IMR-90 (cell line): Measurements from ENCODE around the gene HSD17B14. TPM values are rescaled to one million over a fixed set of nuclear protein-coding genes. Genes with fewer than 3 reads are reported as not detected.

Experiments used
- ATAC-seq: fragments of 200-7000 bp; cut with Tn5 transposase; 2 replicates; pipeline ENCODE4 v1.9.1; 2020; ENCODE audit warnings: low read depth, mild to moderate bottlenecking, moderate library complexity
- BruUV-seq: library from RNA; stranded (reverse); fragments of 400-500 nt; replicated peaks from 2 replicates; lab custom pipeline; 2021; lab: Mats Ljungman, UMichigan
- CTCF ChIA-PET: fragments of 300-600 bp; formaldehyde crosslinking; extraction: SDS; loops from one replicate; lab custom pipeline; 2021; ENCODE audit warnings: antibody characterized with exemption; lab: Yijun Ruan, JAX
- POLR2A ChIA-PET: fragments of 300-600 bp; sonication (Branson Sonifier 250); formaldehyde crosslinking; loops from one replicate; lab custom pipeline; 2022; ENCODE audit warnings: antibody characterized with exemption; ENCODE audit not compliant: unreplicated experiment; lab: Charles Lee
- DNase-seq: peaks from one replicate; pipeline ENCODE4 v3.0.0; 2013
- H2AFZ ChIP-seq: replicated peaks from 2 replicates; pipeline ENCODE3; 2013; ENCODE audit warnings: low read length, mild to moderate bottlenecking; ENCODE audit not compliant: poor library complexity
- H2AK5ac ChIP-seq: 2 replicates; pipeline ENCODE4 v1.6.1; 2013; ENCODE audit warnings: low read depth, low read length, inconsistent platforms
- H2AK9ac ChIP-seq: replicated peaks from 2 replicates; pipeline ENCODE3; 2013; ENCODE audit warnings: mild to moderate bottlenecking, low read depth, low read length, moderate library complexity; ENCODE audit not compliant: poor library complexity
- H2BK120ac ChIP-seq: 2 replicates; pipeline ENCODE4 v1.6.1; 2013; ENCODE audit warnings: low read depth, low read length, inconsistent platforms
- H2BK15ac ChIP-seq: 3 replicates; pipeline ENCODE4 v1.6.1; 2013; ENCODE audit warnings: low read depth, low read length, inconsistent platforms
- H2BK20ac ChIP-seq: 2 replicates; pipeline ENCODE4 v1.6.1; 2013; ENCODE audit warnings: low read depth, mild to moderate bottlenecking, inconsistent platforms, low read length, moderate library complexity
- H2BK5ac ChIP-seq: 2 replicates; pipeline ENCODE4 v1.6.1; 2013; ENCODE audit warnings: mild to moderate bottlenecking, low read depth, low read length, inconsistent platforms; ENCODE audit not compliant: poor library complexity, severe bottlenecking
- H3K14ac ChIP-seq: replicated peaks from 2 replicates; pipeline ENCODE4 v1.6.1; 2013; ENCODE audit warnings: low read depth, low read length, inconsistent platforms
- H3K18ac ChIP-seq: 2 replicates; pipeline ENCODE4 v1.6.1; 2013; ENCODE audit warnings: low read depth, low read length, control low read depth
- H3K23ac ChIP-seq: 2 replicates; pipeline ENCODE4 v1.6.1; 2013; ENCODE audit warnings: low read depth, low read length, inconsistent platforms
- H3K27ac ChIP-seq: 2 replicates; pipeline ENCODE4 v1.5.1; 2013; ENCODE audit warnings: mild to moderate bottlenecking, control low read depth, low read length; ENCODE audit not compliant: insufficient read depth
- H3K27me3 ChIP-seq: 2 replicates; pipeline ENCODE4 v1.6.1; 2013; ENCODE audit warnings: low read length; ENCODE audit not compliant: control insufficient read depth, insufficient read depth
- H3K36me3 ChIP-seq: 2 replicates; pipeline ENCODE4 v1.6.1; 2013; ENCODE audit warnings: low read length, mixed read lengths; ENCODE audit not compliant: control insufficient read depth, insufficient read depth
- H3K4ac ChIP-seq: 2 replicates; pipeline ENCODE4 v1.6.1; 2013; ENCODE audit warnings: low read depth, low read length, inconsistent platforms
- H3K4me1 ChIP-seq: 2 replicates; pipeline ENCODE4 v1.6.1; 2013; ENCODE audit warnings: low read length, mixed read lengths; ENCODE audit not compliant: control insufficient read depth, insufficient read depth
- H3K4me2 ChIP-seq: 2 replicates; pipeline ENCODE4 v1.6.1; 2013; ENCODE audit warnings: low read depth, mild to moderate bottlenecking, control low read depth, low read length, moderate library complexity
- H3K4me3 ChIP-seq: 2 replicates; pipeline ENCODE4 v1.5.1; 2013; ENCODE audit warnings: low read depth, mild to moderate bottlenecking, control low read depth, low read length, moderate library complexity; ENCODE audit not compliant: insufficient read depth
- H3K56ac ChIP-seq: 2 replicates; pipeline ENCODE4 v1.6.1; 2013; ENCODE audit warnings: low read length, inconsistent platforms; ENCODE audit not compliant: insufficient read depth; ENCODE audit errors: extremely low read depth
- H3K79me1 ChIP-seq, 2 experiments: 2 replicates each; pipeline ENCODE4 v1.6.1; 2013; ENCODE audit warnings: low read length in 2 of 2, inconsistent platforms in 1 of 2, low read depth in 1 of 2
- H3K9ac ChIP-seq: 2 replicates; pipeline ENCODE4 v1.6.1; 2013; ENCODE audit warnings: low read depth, low read length, control low read depth
- H3K9me1 ChIP-seq: 2 replicates; pipeline ENCODE4 v1.6.1; 2013; ENCODE audit warnings: low read length, inconsistent platforms; ENCODE audit not compliant: insufficient read depth
- H3K9me3 ChIP-seq: 2 replicates; pipeline ENCODE4 v1.6.1; 2013; ENCODE audit warnings: low read length; ENCODE audit not compliant: control insufficient read depth, insufficient read depth
- H4K20me1 ChIP-seq: 2 replicates; pipeline ENCODE4 v1.6.1; 2013; ENCODE audit warnings: low read length, inconsistent platforms; ENCODE audit not compliant: insufficient read depth
- H4K5ac ChIP-seq: 2 replicates; pipeline ENCODE4 v1.6.1; 2013; ENCODE audit warnings: mild to moderate bottlenecking, low read depth, low read length, control low read depth
- H4K8ac ChIP-seq, 2 experiments: 2 replicates each; pipeline ENCODE4 v1.6.1; 2013; ENCODE audit warnings: low read depth in 2 of 2, low read length in 2 of 2, control low read depth in 1 of 2, inconsistent platforms in 1 of 2
- H4K91ac ChIP-seq: 2 replicates; pipeline ENCODE4 v1.6.1; 2013; ENCODE audit warnings: low read depth, low read length, inconsistent platforms; ENCODE audit not compliant: insufficient read depth
- BHLHE40 ChIP-seq: fragments of 150-350 bp; IDR thresholded peaks from 2 replicates; pipeline ENCODE4 v1.6.1; 2016; ENCODE audit warnings: mild to moderate bottlenecking, low read depth, low read length
- CEBPB ChIP-seq: IDR thresholded peaks from 2 replicates; pipeline ENCODE4 v1.6.1; 2012; ENCODE audit warnings: low read depth, low read length, improper control_type of control experiment
- CHD1 ChIP-seq: IDR thresholded peaks from 2 replicates; pipeline ENCODE4 v1.6.1; 2012; ENCODE audit warnings: low read depth, low read length, improper control_type of control experiment
- CTCF ChIP-seq: conservative IDR thresholded peaks from 2 replicates; pipeline ENCODE4 v1.5.1; 2012; ENCODE audit warnings: mild to moderate bottlenecking, low read depth, low read length, improper control_type of control experiment
- ELK1 ChIP-seq: fragments of 150-350 bp; IDR thresholded peaks from 2 replicates; pipeline ENCODE4 v1.6.1; 2016; ENCODE audit warnings: low read depth, mild to moderate bottlenecking, low read length, moderate library complexity, borderline replicate concordance
- MAFK ChIP-seq: IDR thresholded peaks from 2 replicates; pipeline ENCODE4 v1.6.1; 2012; ENCODE audit warnings: low read depth, low read length, improper control_type of control experiment
- MAZ ChIP-seq: IDR thresholded peaks from 2 replicates; pipeline ENCODE4 v1.6.1; 2012; ENCODE audit warnings: low read depth, mild to moderate bottlenecking, low read length, improper control_type of control experiment, moderate library complexity, borderline replicate concordance
- NFE2L2 ChIP-seq: fragments of 150-350 bp; IDR thresholded peaks from 2 replicates; pipeline ENCODE4 v1.6.1; 2016; ENCODE audit warnings: low read depth, mild to moderate bottlenecking, low read length
- POLR2A ChIP-seq: IDR thresholded peaks from 2 replicates; pipeline ENCODE4 v1.6.1; 2012; ENCODE audit warnings: mild to moderate bottlenecking, low read depth, low read length
- RAD21 ChIP-seq: IDR thresholded peaks from 2 replicates; pipeline ENCODE4 v1.6.1; 2012; ENCODE audit warnings: low read length, improper control_type of control experiment
- RCOR1 ChIP-seq: IDR thresholded peaks from 2 replicates; pipeline ENCODE4 v1.6.1; 2012; ENCODE audit warnings: mild to moderate bottlenecking, low read length, improper control_type of control experiment; ENCODE audit not compliant: insufficient replicate concordance
- RFX5 ChIP-seq: IDR thresholded peaks from 2 replicates; pipeline ENCODE4 v1.8.0; 2012; ENCODE audit warnings: low read depth, mild to moderate bottlenecking, low read length, moderate library complexity
- SMC3 ChIP-seq: fragments of 150-350 bp; IDR thresholded peaks from 2 replicates; pipeline ENCODE4 v1.6.1; 2016; ENCODE audit warnings: low read depth, mild to moderate bottlenecking, antibody characterized with exemption, low read length, moderate library complexity
- USF2 ChIP-seq: fragments of 150-350 bp; IDR thresholded peaks from 2 replicates; pipeline ENCODE4 v1.6.1; 2017; ENCODE audit warnings: mild to moderate bottlenecking, antibody characterized with exemption, low read length, low read depth
- WGBS, 2 experiments: methylation state at CpG; one replicate each; pipeline versions ENCODE4 v1.1.5 to v1.1.7; 2013; ENCODE audit warnings: missing lambda C conversion rate in 2 of 2; ENCODE audit not compliant: insufficient read length in 1 of 2; ENCODE audit errors: extremely low coverage in 2 of 2; 5-methylcytosine and 5-hydroxymethylcytosine counted together
- dilution Hi-C: fragments of 300-500 bp; cut with HindIII; formaldehyde crosslinking; loops from one replicate; pipeline ENCODE4 v1.14.3; 2018; ENCODE audit warnings: low sequenced_read_pairs; ENCODE audit not compliant: unreplicated experiment
- in situ Hi-C: fragments of 300-500 bp; cut with MboI; formaldehyde crosslinking; loops from 3 replicates; pipeline ENCODE4 v1.14.3; 2019; ENCODE audit warnings: low sequenced_read_pairs, inconsistent platforms, mixed read lengths
- intact Hi-C: fragments of 100-400 bp; cut with micrococcal nuclease; formaldehyde crosslinking; loops from 2 replicates; pipeline ENCODE4 v1.10.0; 2022
- polyA plus RNA-seq, 3 experiments: library from polyadenylated mRNA; depleted of rRNA; stranded (reverse); fragments of >200 nt; gene quantifications; 2 replicates each; pipeline ENCODE4 v1.2.3, GENCODE V29; 2012; ENCODE audit warnings: low replicate concordance in 1 of 3
- total RNA-seq: library from RNA; depleted of rRNA; stranded (reverse); fragments of >200 nt; gene quantifications from 2 replicates; pipeline ENCODE4 v1.2.3, GENCODE V29; 2012

HSD17B14 gene
- total and polyA plus RNA-seq, 2 of the 4 experiments (the other 2 are of a cell fraction): 0.54 to 4.5 TPM

- Histone ChIP-seq H3K14ac (no peak overlapping the region), H4K20me1 (no peaks in the 10 kb centered on the region), H4K8ac (no peak overlapping the region), H2BK20ac (no peak overlapping the region), H3K56ac (no peak overlapping the region), H4K91ac (no peak overlapping the region), H3K4ac (no peak overlapping the region), H2BK15ac (no peak overlapping the region), H3K9me1 (no peaks in the 10 kb centered on the region), H3K27me3 (no peaks in the 10 kb centered on the region), H2AK9ac (no peak overlapping the region), H2AFZ (no peak overlapping the region), H3K4me2 (no peak overlapping the region), H3K27ac (no peak overlapping the region), H3K79me1 (no peaks in the 10 kb centered on the region), H2BK120ac (no peak overlapping the region), H2BK5ac (no peak overlapping the region), H3K4me3 (no peak overlapping the region), H3K23ac (no peak overlapping the region), H3K4me1 (peaks cover 5% of the 10 kb centered on the region), H3K9ac (no peak overlapping the region), H3K18ac (no peak overlapping the region), H4K5ac (no peak overlapping the region), H2AK5ac (no peak overlapping the region), H3K9me3 (no peaks in the 10 kb centered on the region), H3K36me3 (peaks cover 18% of the 10 kb centered on the region)
- no TSS peak for BruUV-seq
- DNase-seq: no peak
- no peak for ATAC-seq
- ChIA-PET POLR2A (no interaction called here), CTCF (interaction anchor here (1.4 kb wide), 1 partner anchor 53 kb away, joined by 10 read pairs; no protein-coding TSS in a partner anchor)
- in situ Hi-C loops (no loop called here), intact Hi-C loops (loop anchor here (5.0 kb wide), 1 partner anchor 194 kb away; the partner anchor contains the start of gene CA11), dilution Hi-C loops (no loop called here)
- TF ChIP-seq CTCF: no peak
- no peak for TF ChIP-seq SMC3
- no peak for TF ChIP-seq RAD21
- no peak for TF ChIP-seq NFE2L2
- TF ChIP-seq BHLHE40: no peak
- no peak for TF ChIP-seq POLR2A
- TF ChIP-seq RFX5: no peak
- TF ChIP-seq USF2: no peak
- no peak for TF ChIP-seq ELK1
- no peak for TF ChIP-seq CEBPB
- no peak for TF ChIP-seq MAFK
- no peak for TF ChIP-seq RCOR1
- no peak for TF ChIP-seq MAZ
- TF ChIP-seq CHD1: no peak
- WGBS, 2 experiments: 80% methylated on average over 1 of the region's 6 CpGs; no CpG with 5 or more reads in 1 of the 2 experiments
These were observed 5.3 kb upstream of the HSD17B14 start for GRCh38 chr19:48841571-48841970.
